DND-41 (cell line): ENCODE results near the gene ATAT1.

ENCODE experiments used
- ATAC-seq: fragments of 200-7000 bp; cut with Tn5 transposase; 3 replicates; pipeline ENCODE4 v1.9.1; 2021; ENCODE audit warnings: low read depth; ENCODE audit not compliant: insufficient read depth
- DNase-seq: peaks from one replicate; pipeline ENCODE4 v3.0.0-alpha.2; 2020
- H2AFZ ChIP-seq: 2 replicates; pipeline ENCODE4 v1.6.0; 2012; ENCODE audit warnings: low read depth, low read length
- H3K27ac ChIP-seq: 2 replicates; pipeline ENCODE4 v1.5.1; 2012; ENCODE audit warnings: low read length, inconsistent platforms
- H3K27me3 ChIP-seq: fragments of 200-600 bp; sonication (generic); 2 replicates; pipeline ENCODE4 v1.6.0; 2012; ENCODE audit warnings: low read length, mild to moderate bottlenecking, inconsistent platforms; ENCODE audit not compliant: insufficient read depth, poor library complexity
- H3K36me3 ChIP-seq: 2 replicates; pipeline ENCODE4 v1.5.1; 2012; ENCODE audit warnings: low read length, inconsistent platforms; ENCODE audit not compliant: insufficient read depth
- H3K4me1 ChIP-seq: 2 replicates; pipeline ENCODE4 v1.5.1; 2012; ENCODE audit warnings: mild to moderate bottlenecking, low read length; ENCODE audit not compliant: insufficient read depth
- H3K4me2 ChIP-seq: 2 replicates; pipeline ENCODE4 v1.6.0; 2012; ENCODE audit warnings: mild to moderate bottlenecking, moderate library complexity, low read length, inconsistent platforms; ENCODE audit not compliant: insufficient read depth
- H3K4me3 ChIP-seq, 2 experiments: fragments of 200-600 bp in 1 of 2; shearing (Covaris generic) in 1 of 2; 2 replicates each; pipeline ENCODE4 v1.5.1; 2012 to 2016; ENCODE audit warnings: inconsistent platforms in 2 of 2, low read length in 2 of 2, mild to moderate bottlenecking in 2 of 2, low read depth in 1 of 2, moderate library complexity in 1 of 2
- H3K79me2 ChIP-seq: 2 replicates; pipeline ENCODE4 v1.6.0; 2012; ENCODE audit warnings: low read length, inconsistent platforms; ENCODE audit not compliant: insufficient read depth
- H3K9ac ChIP-seq: 2 replicates; pipeline ENCODE4 v1.6.0; 2012; ENCODE audit warnings: low read depth, mild to moderate bottlenecking, inconsistent platforms, low read length, moderate library complexity
- H3K9me3 ChIP-seq: 2 replicates; pipeline ENCODE4 v1.5.1; 2012; ENCODE audit warnings: low read length, moderate library complexity, mild to moderate bottlenecking, inconsistent platforms; ENCODE audit not compliant: insufficient read depth, severe bottlenecking
- H4K20me1 ChIP-seq: 2 replicates; pipeline ENCODE4 v1.6.0; 2012; ENCODE audit warnings: low read length; ENCODE audit not compliant: insufficient read depth
- CTCF ChIP-seq: IDR thresholded peaks from 2 replicates; pipeline ENCODE4 v1.5.1; 2012; ENCODE audit warnings: borderline replicate concordance, low read length, moderate library complexity, mild to moderate bottlenecking; ENCODE audit not compliant: poor library complexity, severe bottlenecking; ENCODE audit errors: extremely low read depth
- EZH2 ChIP-seq: IDR thresholded peaks from 3 replicates; pipeline ENCODE4 v1.6.1; 2012; ENCODE audit warnings: borderline replicate concordance, low read depth, mild to moderate bottlenecking, moderate library complexity, low read length, inconsistent platforms; ENCODE audit not compliant: severe bottlenecking

Gene ATAT1

GRCh38 chr6:30589754-30590358 is 36.8 kb upstream of the ATAT1 start:
- peaks cover 20% of the 10 kb centered on the region for H4K20me1 ChIP-seq
- no peak overlapping the region for H3K9ac ChIP-seq
- H3K4me2 ChIP-seq: no peak overlapping the region
- H3K27ac ChIP-seq: no peak overlapping the region
- TF ChIP-seq EZH2 (no peak), CTCF (no peak)
- peaks cover 98% of the 10 kb centered on the region for H3K36me3 ChIP-seq
- no peaks in the 10 kb centered on the region for H3K9me3 ChIP-seq
- H3K79me2 ChIP-seq: peaks cover 29% of the 10 kb centered on the region
- H3K4me1 ChIP-seq: no peaks in the 10 kb centered on the region
- no peaks in the 10 kb centered on the region for H3K27me3 ChIP-seq
- no peak overlapping the region for H2AFZ ChIP-seq
- no peak for ATAC-seq
- no peak for DNase-seq
- H3K4me3 ChIP-seq: no peak overlapping the region

- no peak overlapping the region for H3K4me2 ChIP-seq
- no peaks in the 10 kb centered on the region for H3K9me3 ChIP-seq
- H3K79me2 ChIP-seq: peaks cover 29% of the 10 kb centered on the region
- H3K27ac ChIP-seq: no peak overlapping the region
- no peak overlapping the region for H3K4me3 ChIP-seq
- no peaks in the 10 kb centered on the region for H3K4me1 ChIP-seq
- no peak for DNase-seq
- ATAC-seq: no peak
- H3K9ac ChIP-seq: no peak overlapping the region
- no peaks in the 10 kb centered on the region for H3K27me3 ChIP-seq
- TF ChIP-seq EZH2 (no peak), CTCF (no peak)
- H2AFZ ChIP-seq: no peak overlapping the region
- H4K20me1 ChIP-seq: peaks cover 20% of the 10 kb centered on the region
- peaks cover 96% of the 10 kb centered on the region for H3K36me3 ChIP-seq
Observed at GRCh38 chr6:30590509-30590908, 36.2 kb upstream of the ATAT1 start.

GRCh38 chr6:30591008-30591407 is 35.7 kb upstream of the ATAT1 start:
- Histone ChIP-seq H3K27ac (no peak overlapping the region), H2AFZ (no peak overlapping the region), H3K4me3 (no peak overlapping the region), H4K20me1 (peaks cover 20% of the 10 kb centered on the region), H3K9ac (no peak overlapping the region), H3K79me2 (peaks cover 29% of the 10 kb centered on the region), H3K36me3 (peaks cover 91% of the 10 kb centered on the region), H3K9me3 (no peaks in the 10 kb centered on the region), H3K4me1 (no peaks in the 10 kb centered on the region), H3K4me2 (no peak overlapping the region), H3K27me3 (no peaks in the 10 kb centered on the region)
- TF ChIP-seq EZH2: no peak
- no peak for TF ChIP-seq CTCF
- ATAC-seq: no peak
- no peak for DNase-seq
